ENCODE data around the gene MSH3.
"Not testable (repeated sequence)": the region's sequence is repeated elsewhere in the genome, so short reads cannot be mapped to it uniquely, and the experiment has no call there.

MSH3 gene

DNA sequence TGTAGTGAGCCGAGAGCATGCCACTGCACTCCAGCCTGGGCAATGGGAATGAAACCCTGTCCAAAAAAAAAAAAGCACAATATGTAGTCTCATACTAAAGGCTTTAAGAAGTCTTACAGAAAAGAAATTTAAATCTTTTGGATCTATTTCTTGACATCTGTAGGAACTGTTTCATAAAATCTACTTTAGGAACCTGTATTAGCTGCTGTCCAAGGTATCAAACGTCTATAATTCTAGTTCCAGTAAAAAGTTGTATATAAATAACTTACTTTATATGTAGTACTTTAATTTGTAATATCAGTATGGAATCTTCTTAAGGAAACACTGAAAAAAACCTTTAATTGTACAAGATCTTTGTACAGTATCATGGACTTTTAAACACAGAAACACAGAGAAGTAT, 199.0 kb downstream of the MSH3 start:
- DNase-seq (ENCODE audit: low spot score): no peak

DNA sequence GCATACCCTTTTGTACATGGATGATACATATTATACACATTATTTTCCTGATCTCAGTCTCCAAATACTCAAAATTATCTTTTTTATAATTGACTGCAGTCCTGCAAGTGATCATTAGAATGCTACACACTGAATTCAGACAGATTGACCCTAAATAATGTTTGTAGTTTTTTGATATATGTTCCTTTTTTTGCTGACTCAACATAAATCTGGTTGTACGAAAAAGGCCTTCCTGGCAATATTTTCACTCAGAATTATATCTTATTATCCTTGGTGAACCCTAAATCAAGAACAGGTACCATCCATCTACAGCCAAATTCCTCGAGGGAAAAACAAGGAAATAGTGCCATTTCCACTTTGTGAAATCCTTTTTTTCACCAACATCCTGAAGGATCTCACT, 200.1 kb downstream of the MSH3 start:
- no peak for DNase-seq (ENCODE audit: low spot score)

DNA sequence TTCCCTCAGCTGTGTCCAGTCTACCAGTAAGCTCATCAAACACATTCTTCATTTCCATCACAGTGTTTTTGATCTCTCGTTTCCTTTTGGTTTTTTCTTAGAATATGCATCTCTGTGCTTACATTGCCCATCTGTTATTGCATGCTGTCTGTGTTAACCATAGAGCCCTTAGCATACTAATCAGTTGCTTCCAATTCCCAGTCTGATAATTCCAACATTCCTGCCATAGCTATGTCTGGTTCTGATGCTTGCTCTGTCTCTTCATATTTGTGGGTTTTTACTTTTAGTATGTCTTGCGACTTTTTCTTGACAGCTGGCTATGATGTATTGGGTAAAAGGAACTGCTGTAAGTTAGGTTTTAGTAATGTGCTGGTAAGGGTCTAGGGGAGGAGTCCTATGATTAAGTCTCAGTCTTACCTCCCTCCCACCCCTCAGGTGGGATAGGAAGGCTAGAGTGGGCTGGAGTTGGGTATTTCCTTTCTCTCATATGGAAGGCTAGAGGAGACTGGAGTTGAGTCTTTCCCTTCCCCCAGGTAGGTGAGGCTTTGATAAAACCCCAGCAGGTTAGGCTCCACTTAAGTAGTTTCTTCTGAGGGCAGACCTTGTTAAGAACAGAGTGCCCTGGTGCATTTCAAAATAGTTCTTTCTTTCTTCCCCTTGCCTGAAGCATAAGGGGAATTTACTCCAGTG, 206.6 kb downstream of the MSH3 start:
- no peak for DNase-seq (ENCODE audit: low spot score)

DNA sequence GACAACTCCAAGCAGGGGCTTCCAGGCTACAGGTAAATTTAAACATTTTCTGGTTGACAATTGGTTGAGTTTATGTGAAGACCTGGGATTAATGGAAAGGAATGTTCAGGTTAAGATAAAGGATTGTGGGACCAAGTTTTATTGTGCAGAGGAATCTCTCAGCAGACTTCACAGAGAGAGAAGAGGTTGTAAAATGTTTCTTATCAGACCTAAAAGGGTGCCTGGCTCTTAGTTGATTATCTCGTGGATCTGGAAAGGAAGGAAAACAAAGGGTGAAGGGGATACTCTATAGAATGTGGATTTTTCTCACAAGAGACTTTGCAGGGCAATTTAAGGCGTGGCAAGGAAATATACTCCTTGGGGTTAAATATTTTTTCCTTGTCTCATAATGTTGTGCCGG, 209.3 kb downstream of the MSH3 start:
- no peak for DNase-seq (ENCODE audit: low spot score)

DNA sequence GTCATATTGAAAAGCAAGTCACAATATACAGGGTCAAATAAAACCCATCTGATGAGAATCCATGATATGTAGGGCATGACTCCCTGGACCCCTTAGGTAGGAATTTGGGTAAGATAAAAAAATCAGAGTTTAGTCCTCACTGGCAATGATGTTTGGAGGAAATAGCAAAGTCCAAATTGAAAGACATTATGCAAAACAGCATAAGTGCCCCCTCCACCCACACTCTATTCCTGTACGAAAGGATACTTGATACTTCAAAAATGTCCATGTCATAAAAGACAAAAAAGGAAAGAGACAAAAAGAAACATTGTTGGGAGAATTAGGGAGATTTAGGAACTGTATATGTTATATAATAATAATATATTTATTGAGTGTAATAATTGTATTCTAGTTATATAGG, 209.7 kb downstream of the MSH3 start:
- DNase-seq (ENCODE audit: low spot score): no peak

GRCh38 chr5:80864706-80865435, 210.4 kb downstream of the MSH3 start:
- DNase-seq (ENCODE audit: low spot score): peak; percentile 10

DNA sequence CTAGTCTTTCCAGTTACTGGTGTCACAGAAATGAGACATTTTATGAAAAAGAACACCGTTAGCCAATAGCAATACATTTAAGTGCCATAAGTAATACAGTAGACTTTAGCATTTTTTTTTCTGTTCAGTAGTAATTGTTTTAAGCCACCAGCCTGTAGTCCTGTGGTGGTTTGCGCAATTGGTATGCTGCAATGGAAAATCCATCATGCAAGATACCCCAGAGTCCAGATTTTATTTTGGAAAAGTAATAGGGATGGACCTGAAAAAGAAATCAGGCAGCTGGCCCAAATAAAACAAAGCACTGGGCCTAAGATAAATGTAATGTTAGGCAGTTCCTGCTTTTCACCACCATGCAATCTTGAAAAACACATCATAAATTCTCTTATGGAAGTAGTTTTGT, 211.1 kb downstream of the MSH3 start:
- DNase-seq (ENCODE audit: low spot score): no peak

- no peak for DNase-seq (ENCODE audit: low spot score)
Measured at GRCh38 chr5:80866371-80866770, 211.9 kb downstream of the MSH3 start.

- no peak for DNase-seq (ENCODE audit: low spot score)
Measured at GRCh38 chr5:80867233-80867632, 212.8 kb downstream of the MSH3 start.

- peak; percentile 25 for DNase-seq (ENCODE audit: low spot score)
Measured at GRCh38 chr5:80870442-80870841, 216.0 kb downstream of the MSH3 start.

GRCh38 chr5:80871541-80871961, 217.1 kb downstream of the MSH3 start:
- DNase-seq (ENCODE audit: low spot score): no peak

DNA sequence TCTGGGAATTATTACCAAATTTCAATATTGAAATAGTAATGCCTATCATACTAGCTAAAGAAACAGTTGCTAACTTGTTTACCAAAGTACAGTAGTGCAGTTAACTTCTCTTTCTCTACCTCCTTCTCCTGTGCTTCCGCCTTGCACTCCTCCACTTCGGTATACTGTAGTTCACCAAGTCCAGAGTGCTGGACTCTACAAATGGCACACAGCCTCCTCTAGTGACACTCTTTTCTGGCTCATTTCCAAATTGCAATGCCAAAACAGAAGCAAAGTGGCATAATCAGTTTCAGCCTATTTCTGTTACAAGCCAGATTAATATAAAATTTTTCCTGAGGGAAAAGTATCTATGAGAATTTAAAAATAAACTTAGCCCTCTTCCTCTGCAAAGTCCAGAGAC, 219.7 kb downstream of the MSH3 start:
- no peak for DNase-seq (ENCODE audit: low spot score)

DNA sequence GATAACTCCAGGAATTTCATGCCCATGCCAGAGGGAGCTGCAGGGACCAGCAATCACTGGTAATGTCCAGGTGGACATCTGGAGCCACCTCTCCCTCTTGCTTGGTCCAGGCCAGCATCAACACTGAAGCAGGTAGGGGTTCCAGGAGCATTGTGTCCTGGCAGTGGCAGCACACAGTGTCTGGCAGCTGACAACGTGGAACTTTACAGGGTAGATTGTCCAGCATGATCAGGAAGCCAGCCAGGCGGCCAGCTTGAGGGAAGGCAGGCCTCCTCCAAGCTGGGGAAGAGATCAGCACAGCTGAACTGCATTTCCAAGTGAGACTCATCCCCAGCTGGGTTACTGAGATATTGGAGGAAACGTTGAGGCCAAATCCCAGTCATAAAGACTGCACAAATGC, 223.1 kb downstream of the MSH3 start:
- DNase-seq (ENCODE audit: low spot score): no peak

- DNase-seq (ENCODE audit: low spot score): no peak
Measured at GRCh38 chr5:80881726-80882125, 227.3 kb downstream of the MSH3 start.

DNA sequence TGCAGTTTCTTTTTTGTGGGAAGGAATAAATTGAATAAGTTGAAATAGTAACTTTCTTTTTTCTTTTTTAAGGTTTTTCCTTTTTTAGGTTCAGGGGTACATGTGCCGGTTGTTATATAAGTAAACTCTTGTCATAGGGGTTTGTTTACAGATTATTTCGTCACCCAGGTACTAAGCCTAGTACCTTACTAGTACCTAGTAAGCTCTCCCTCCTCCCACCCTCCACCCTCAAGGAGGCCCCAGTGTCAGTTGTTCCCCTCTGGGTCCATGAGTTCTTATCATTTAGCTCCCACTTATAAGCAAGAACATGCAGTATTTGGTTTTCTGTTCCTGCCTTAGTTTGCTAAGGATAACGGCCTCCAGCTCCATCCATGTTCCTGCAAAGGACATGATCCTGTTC, 228.9 kb downstream of the MSH3 start:
- DNase-seq (ENCODE audit: low spot score): not testable (repeated sequence)

- no peak for DNase-seq (ENCODE audit: low spot score)
Measured at GRCh38 chr5:80884086-80884813, 229.8 kb downstream of the MSH3 start.

DNA sequence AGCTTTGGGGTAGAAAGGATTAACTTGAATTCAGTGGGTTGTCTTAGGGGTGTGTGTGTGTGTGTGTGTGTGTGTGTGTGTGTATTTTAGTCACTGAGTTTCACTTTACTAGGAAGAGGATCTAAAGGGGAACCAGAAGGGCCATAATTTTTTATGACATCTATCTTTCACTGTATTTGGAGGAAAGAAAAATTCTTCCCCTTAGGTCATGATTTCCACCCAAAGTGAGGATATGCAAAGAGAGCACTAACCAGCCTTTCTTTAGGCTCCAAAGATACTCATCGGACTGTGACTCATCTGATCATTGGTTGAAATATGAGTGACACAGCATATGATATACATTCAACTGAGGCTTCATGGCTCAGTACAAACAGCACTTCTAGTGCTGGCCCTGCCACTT, 230.5 kb downstream of the MSH3 start:
- DNase-seq (ENCODE audit: low spot score): no peak

GRCh38 chr5:80885396-80886000, 231.0 kb downstream of the MSH3 start:
- DNase-seq (ENCODE audit: low spot score): no peak

DNA sequence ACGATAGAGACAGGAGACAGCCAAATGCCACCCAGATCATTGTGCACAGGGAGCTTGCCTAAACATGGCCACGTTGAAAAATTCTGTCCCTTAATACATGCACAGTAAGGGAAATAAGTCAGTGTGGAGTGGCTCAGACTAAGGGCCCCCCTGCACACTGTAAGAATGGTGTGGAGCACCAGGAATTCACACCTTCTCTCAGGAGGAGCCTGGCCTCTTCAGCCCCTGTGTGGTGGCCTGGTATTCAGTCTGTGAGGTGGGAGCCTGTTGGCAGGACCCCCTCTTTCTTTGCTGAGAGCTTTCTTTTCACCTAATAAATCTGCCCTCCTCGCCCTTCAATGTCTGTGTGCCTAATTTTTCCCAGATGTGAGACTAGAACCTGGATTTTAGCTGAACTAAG, 239.6 kb downstream of the MSH3 start:
- no peak for DNase-seq (ENCODE audit: low spot score)

DNA sequence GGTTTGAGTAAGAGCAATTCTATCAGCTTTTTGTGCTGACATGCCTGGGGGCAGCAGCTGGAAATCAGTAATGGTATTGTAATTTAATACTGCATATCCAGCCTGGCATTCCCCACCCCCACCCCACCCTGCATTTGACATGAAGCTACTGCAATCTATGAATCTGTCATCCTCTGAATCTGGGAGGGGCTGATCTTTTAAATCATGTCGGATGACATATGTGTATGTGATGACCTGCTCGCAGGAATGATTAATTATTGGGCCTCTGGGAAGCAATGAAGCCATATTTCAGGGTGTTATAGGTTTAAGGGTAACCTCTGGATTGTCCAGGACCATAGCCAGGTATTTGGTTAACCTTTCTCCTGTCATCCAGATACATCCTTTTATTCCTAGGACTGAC, 241.1 kb downstream of the MSH3 start:
- DNase-seq (ENCODE audit: low spot score): no peak

- not testable (repeated sequence) for DNase-seq (ENCODE audit: low spot score)
Measured at GRCh38 chr5:80902624-80903023, 248.2 kb downstream of the MSH3 start.

- no peak for DNase-seq (ENCODE audit: low spot score)
Measured at GRCh38 chr5:80904533-80905187, 250.2 kb downstream of the MSH3 start.
